Uterus (tissue), 2 donors: Measurements from ENCODE around the gene NKD2.

Experiments
- POLR2A ChIP-seq, 2 donors: fragments of 450-650 bp; IDR thresholded peaks; one replicate each; pipeline ENCODE4 v1.6.1; 2016; ENCODE audit warnings: antibody characterized with exemption in 2 of 2, mild to moderate bottlenecking in 1 of 2, moderate library complexity in 1 of 2
- TF ChIP-seq, protein P1 (sequence below), 4 experiments: fragments of 200-600 bp in 2 of 4; fragments of 450-650 bp in 2 of 4; sonication (generic) in 2 of 4; IDR thresholded peaks; one replicate each; pipeline ENCODE4 v1.5.1; 2016 to 2019; ENCODE audit warnings: antibody characterized with exemption in 4 of 4, mild to moderate bottlenecking in 2 of 4, moderate library complexity in 1 of 4

DNA sequence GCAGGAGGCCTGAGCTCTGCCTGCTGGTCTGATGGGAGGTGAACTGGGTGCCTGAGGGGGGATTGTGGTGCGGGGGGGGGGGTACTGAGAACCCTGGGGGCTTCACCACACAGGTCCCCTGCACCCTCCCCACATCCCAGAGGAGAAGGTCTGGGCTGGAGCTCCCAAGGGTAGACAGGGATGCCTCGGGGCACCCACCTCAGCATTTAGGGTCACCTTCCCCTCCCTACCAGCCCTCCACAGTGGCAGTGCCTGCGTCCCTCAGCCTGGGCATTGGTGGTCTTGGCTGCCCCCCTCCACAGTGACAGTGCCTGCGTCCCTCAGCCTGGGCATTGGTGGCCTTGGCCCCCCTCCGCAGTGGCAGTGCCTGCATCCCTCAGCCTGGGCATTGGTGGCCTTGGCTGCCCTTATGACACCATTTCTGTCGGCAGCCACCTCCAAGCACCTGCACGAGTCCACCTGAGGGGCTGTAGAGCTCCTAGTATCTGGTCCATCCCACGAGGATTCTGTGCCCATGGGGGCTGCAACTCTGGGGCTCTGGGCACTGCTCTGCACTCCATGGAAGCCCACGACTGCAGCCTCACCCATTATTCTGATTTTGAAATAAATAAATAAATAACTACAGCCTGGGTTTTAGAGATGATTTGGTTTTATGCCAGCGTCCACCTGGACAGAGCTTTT, 21.5 kb downstream of the NKD2 start:
- TF ChIP-seq, protein P1, sequence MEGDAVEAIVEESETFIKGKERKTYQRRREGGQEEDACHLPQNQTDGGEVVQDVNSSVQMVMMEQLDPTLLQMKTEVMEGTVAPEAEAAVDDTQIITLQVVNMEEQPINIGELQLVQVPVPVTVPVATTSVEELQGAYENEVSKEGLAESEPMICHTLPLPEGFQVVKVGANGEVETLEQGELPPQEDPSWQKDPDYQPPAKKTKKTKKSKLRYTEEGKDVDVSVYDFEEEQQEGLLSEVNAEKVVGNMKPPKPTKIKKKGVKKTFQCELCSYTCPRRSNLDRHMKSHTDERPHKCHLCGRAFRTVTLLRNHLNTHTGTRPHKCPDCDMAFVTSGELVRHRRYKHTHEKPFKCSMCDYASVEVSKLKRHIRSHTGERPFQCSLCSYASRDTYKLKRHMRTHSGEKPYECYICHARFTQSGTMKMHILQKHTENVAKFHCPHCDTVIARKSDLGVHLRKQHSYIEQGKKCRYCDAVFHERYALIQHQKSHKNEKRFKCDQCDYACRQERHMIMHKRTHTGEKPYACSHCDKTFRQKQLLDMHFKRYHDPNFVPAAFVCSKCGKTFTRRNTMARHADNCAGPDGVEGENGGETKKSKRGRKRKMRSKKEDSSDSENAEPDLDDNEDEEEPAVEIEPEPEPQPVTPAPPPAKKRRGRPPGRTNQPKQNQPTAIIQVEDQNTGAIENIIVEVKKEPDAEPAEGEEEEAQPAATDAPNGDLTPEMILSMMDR (IDR thresholded peaks at IDR 0.05) = no peak
- no peak for TF ChIP-seq POLR2A (IDR thresholded peaks at IDR 0.05)
